Measurements from ENCODE around the gene NCKAP5. TPM values are rescaled to one million over a fixed set of nuclear protein-coding genes. Genes with fewer than 3 reads are reported as not detected.

NCKAP5 gene
- total RNA-seq, 1 donor from 2014 or later, result 8.9 TPM

DNA sequence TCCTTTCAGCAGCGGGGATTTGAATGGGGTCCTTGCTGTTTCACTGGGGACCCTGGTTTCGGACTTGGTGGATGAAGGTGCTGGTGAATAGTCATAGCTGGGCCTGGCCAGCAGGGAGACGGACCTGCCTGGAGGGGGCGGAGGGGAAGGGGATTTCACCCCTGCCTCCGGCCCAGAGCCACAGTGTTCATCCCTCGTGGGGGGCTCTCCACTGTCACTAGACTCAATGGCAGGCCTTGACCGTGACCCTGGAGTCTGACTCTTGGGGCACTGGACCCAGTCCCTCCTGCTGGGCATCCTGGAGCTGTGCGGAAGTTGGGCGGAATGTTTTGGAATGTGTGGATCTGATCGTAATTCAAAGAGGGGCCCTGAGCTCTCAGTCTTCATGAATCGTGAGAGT lies 784.4 kb downstream of the NCKAP5 start:
- ATAC-seq, result no peak

- no peak for ATAC-seq
These were observed 786.0 kb downstream of the NCKAP5 start for GRCh38 chr2:132782176-132782783.

DNA sequence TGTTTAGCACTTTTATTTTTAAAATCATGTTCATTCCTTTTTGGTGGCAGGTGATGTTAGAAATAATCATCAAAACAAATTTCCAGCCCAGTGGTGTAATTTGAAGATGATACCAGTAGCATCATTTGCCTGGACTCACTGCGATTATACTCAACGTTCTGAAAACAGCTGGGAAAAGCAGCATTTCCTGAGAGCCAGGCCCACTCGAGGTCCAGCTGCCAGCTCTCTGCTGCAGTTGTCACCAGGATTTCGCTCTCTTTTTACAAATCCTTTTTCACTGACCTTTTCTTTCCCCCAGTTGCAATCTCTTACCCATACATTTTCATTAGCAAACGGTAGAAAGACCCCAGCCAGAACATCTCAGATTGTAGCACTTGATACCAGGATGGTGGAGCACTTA lies 787.6 kb downstream of the NCKAP5 start:
- ATAC-seq, result no peak

GRCh38 chr2:132779206-132779721 lies 789.0 kb downstream of the NCKAP5 start:
- no peak for ATAC-seq

DNA sequence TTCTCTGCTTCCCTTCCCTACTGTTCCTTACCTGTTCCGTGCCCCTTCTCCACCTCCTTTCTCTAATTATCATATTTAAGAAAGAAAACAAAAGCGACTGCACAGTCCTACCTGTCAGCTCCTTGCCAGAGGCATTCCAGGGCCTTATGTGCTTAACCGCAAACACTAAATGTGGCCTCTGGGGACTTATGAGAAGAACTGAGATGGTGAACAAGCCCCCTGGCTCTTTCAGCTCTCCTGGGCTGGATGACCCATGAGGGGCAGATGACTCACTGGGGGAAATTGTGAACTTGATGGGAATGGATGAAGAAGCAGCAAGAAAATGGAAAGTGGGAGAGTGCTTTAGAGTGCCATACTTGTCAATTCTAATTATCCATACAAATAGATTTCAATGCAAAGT lies 792.0 kb downstream of the NCKAP5 start:
- no peak for ATAC-seq

- ATAC-seq, result no peak
These were observed 794.1 kb downstream of the NCKAP5 start for GRCh38 chr2:132774189-132774588.

DNA sequence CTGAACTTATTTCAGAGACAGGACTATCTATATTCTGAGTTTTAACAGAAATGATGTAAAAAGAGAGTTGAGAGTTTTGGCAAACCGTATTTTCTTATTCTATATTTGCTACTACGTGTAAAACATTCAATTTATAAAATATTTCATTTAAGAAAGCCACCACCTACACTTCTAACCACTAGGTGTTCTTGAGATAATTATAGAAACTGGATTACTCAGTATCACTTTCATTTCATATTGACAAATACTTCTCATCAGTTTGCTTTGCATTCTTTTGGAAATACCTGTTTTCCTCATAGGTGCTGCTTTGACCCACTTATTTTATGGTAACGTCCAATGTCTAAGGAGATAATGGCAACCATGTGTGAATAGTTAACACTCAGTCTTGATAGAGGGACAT lies 794.9 kb downstream of the NCKAP5 start:
- no peak for ATAC-seq

GRCh38 chr2:132772340-132772739 lies 795.9 kb downstream of the NCKAP5 start:
- no peak for ATAC-seq

- no peak for ATAC-seq
These were observed 801.7 kb downstream of the NCKAP5 start for GRCh38 chr2:132766573-132766972.

- ATAC-seq, result no peak
These were observed 806.8 kb downstream of the NCKAP5 start for GRCh38 chr2:132761437-132761836.

DNA sequence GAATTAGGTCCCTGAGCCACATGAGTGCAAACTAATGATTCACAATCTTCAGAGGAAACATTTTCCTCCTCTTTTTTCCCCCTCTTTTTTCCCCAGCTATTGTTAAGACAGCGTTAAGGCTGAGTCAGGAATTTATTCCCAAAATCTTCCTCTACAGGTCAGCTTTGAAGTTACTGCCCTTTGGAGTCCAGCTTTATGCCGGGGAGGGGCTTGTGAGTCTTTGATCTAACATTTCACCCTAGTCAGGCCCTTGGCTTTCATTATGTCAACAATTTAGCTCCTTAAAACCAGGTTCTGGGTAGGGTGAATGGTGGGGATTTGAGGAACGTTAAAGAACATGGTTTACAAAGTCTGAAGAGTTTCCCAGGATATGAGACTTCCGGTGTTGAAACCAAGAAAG lies 807.3 kb downstream of the NCKAP5 start:
- no peak for ATAC-seq

DNA sequence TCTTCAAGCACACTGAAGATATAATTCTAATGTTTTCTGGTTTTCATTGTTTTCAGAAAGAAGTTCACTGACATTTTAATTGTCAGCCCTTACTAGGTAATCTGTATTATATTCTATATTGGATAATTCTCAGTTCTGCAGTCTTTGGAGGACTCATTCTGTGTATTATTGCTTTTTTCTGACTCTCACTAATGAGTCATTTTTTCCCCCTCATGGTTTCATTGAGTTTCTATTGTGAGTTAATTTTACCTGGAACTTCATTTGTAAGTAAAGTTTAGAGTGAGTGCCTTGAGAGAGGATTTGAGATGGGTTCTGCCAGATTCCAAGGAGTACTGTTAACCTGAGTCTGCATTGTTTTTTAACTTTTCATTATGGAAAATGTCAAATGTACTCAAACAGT lies 807.9 kb downstream of the NCKAP5 start:
- no peak for ATAC-seq

- no peak for ATAC-seq
These were observed 809.3 kb downstream of the NCKAP5 start for GRCh38 chr2:132758995-132759394.

GRCh38 chr2:132757676-132758075 lies 810.6 kb downstream of the NCKAP5 start:
- ATAC-seq, result no peak

- ATAC-seq, result no peak
These were observed 811.2 kb downstream of the NCKAP5 start for GRCh38 chr2:132757002-132757589.

GRCh38 chr2:132754867-132755472 lies 813.3 kb downstream of the NCKAP5 start:
- ATAC-seq, result no peak

- no peak for ATAC-seq
These were observed 813.9 kb downstream of the NCKAP5 start for GRCh38 chr2:132754392-132754791.

- no peak for ATAC-seq
These were observed 815.6 kb downstream of the NCKAP5 start for GRCh38 chr2:132752421-132753206.

- no peak for ATAC-seq
These were observed 816.4 kb downstream of the NCKAP5 start for GRCh38 chr2:132751836-132752235.

DNA sequence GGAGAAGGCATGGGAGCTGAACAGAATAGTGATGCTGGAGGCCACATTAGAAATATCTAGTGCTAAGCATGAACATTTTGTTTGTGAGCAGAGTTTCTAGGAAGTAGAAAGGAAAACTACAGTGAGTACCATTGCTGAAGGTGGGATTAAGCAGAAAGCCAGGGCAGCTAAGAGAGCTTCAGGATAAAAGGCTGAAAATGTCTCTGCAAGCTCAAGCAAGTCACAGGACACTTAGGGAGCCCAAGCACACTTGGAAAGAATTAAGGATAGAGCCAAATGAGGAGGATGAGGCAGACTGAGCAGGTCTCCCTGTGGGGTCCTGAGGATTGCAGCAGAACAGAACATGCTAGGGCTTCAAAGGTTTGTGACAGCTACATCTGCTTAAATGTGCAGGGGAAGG lies 817.7 kb downstream of the NCKAP5 start:
- no peak for ATAC-seq

DNA sequence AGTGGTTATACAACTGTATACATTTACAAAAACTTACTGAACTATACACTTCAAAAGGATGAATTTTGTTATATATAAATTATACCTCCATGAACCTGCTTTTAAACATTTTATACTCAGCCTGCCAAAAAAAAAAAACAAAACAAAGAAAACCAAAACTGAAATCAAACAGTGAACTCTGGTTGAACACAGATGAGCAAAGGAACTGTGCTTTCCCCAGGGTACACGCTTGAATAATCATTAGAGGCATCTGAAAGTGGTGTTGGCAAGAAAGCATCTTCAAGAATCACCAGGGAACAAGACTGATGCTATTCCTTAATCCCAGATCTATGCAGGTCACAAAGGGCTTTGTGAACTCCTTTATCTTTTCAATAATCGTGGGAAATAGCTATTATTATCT lies 821.2 kb downstream of the NCKAP5 start:
- no peak for ATAC-seq

- ATAC-seq, result no peak
These were observed 826.5 kb downstream of the NCKAP5 start for GRCh38 chr2:132741754-132742153.

DNA sequence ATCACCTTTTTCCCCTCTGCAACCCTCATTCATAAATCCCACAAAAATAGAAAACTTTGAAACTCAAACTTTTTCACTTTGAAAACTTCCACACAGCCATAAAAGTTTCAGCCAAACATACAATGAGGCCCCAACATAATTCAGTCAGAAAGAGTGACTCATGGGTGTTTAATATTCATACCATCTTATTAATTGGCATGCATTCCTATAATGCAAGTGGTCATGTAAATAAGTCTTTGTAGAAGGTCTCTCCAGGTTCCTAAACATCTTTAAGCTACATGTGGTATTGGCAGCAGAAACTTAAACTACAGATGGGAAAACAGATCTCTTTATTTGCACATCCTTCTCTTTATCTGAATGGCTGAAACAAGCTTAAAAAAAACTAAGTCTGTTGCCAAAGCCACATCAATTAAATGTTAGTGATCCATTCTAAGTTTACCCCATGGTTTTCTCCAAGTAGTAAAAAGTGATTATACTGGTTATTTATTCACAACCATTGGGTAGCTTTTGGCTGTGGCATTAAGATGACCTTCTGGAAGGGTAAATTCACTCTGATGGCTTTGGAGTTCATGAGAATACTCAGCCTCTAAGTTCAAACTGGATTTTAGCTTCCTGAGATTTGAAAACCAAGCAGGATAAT lies 828.1 kb downstream of the NCKAP5 start:
- ATAC-seq, result no peak

All from esophagus mucosa (tissue), 1 donor.